NCI-H2171 (cell line): ENCODE results near the gene ZNF335.
"Not testable (repeated sequence)": the region's sequence is repeated elsewhere in the genome, so short reads cannot be mapped to it uniquely, and the experiment has no call there.

Experiments used
- DNase-seq: peaks from one replicate; lab custom pipeline; 2025; lab: John Stamatoyannopoulos, UW

Gene ZNF335

GRCh38 chr20:45910670-45911485 is 61.1 kb downstream of the ZNF335 start:
- DNase-seq: peak; percentile 97

GRCh38 chr20:45909817-45910669 is 62.0 kb downstream of the ZNF335 start:
- no peak for DNase-seq

- no peak for DNase-seq
These were observed 62.6 kb downstream of the ZNF335 start for GRCh38 chr20:45909336-45909808.

GRCh38 chr20:45908084-45908483 is 63.9 kb downstream of the ZNF335 start:
- no peak for DNase-seq

GRCh38 chr20:45907219-45907948 is 64.6 kb downstream of the ZNF335 start:
- DNase-seq: no peak

GRCh38 chr20:45905505-45906079 is 66.4 kb downstream of the ZNF335 start:
- DNase-seq: no peak

GRCh38 chr20:45904583-45905504 is 67.2 kb downstream of the ZNF335 start:
- DNase-seq: no peak

GRCh38 chr20:45902199-45902701 is 69.8 kb downstream of the ZNF335 start:
- DNase-seq: no peak

- not testable (repeated sequence) for DNase-seq
These were observed 70.7 kb downstream of the ZNF335 start for GRCh38 chr20:45901332-45901731.

GRCh38 chr20:45899046-45899835 is 72.8 kb downstream of the ZNF335 start:
- DNase-seq: no peak
